ENCODE measurements around the gene ATP5ME. TPM values are rescaled to one million over a fixed set of nuclear protein-coding genes. Genes with fewer than 3 reads are reported as not detected.
"Not testable (repeated sequence)": the region's sequence is repeated elsewhere in the genome, so short reads cannot be mapped to it uniquely, and the experiment has no call there.

Gene ATP5ME
- total and polyA plus RNA-seq, 4 experiments from 2014 or later = 137 to 542 (median 285) TPM

DNA sequence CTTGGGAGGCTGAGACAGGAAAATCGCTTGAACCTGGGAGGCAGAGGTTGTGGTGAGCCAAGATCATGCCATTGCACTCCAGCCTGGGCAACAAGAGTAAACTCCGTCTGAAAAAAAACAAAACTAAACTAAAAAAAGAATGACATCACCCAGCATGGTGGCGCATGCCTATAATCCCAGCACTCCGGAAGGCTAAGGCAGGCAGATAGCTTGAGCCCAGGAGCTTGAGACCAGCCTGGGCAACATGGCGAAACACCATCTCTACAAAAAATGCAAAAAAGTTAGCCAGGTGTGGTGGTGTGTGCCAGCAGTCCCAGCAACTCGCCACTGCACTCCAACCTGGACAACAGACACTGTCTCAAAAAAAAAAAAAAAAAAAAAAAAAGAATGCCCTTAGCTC is 31.7 kb downstream of the ATP5ME start:
- peaks cover 14 to 24% of the 10 kb centered on the region in 2 donors for H3K27me3 Mint-ChIP-seq
- POLR2A ChIA-PET (ENCODE audit: partially characterized antibody); H3K4me3 Mint-ChIP-seq; H3K27ac Mint-ChIP-seq; H3K9me3 ChIP-seq (ENCODE audit: control insufficient read depth in 1 of 2, low read length in 2 of 2); H3K36me3 Mint-ChIP-seq; DNase-seq; H3K27me3 ChIP-seq (ENCODE audit: insufficient read depth, low read length); H3K36me3 ChIP-seq (ENCODE audit: insufficient read depth, low read length); intact Hi-C loops (cut with micrococcal nuclease); H3K4me3 ChIP-seq (ENCODE audit: low read length in 2 of 2); CTCF ChIA-PET (ENCODE audit: partially characterized antibody); H3K4me1 ChIP-seq (ENCODE audit: insufficient read depth, low read length); H3K4me1 Mint-ChIP-seq; H3K27ac ChIP-seq (ENCODE audit: low read depth, low read length): not testable (repeated sequence)
- H3K9me3 Mint-ChIP-seq = peaks cover 0 to 16% (median 6%) of the 10 kb centered on the region in 8 donors

DNA sequence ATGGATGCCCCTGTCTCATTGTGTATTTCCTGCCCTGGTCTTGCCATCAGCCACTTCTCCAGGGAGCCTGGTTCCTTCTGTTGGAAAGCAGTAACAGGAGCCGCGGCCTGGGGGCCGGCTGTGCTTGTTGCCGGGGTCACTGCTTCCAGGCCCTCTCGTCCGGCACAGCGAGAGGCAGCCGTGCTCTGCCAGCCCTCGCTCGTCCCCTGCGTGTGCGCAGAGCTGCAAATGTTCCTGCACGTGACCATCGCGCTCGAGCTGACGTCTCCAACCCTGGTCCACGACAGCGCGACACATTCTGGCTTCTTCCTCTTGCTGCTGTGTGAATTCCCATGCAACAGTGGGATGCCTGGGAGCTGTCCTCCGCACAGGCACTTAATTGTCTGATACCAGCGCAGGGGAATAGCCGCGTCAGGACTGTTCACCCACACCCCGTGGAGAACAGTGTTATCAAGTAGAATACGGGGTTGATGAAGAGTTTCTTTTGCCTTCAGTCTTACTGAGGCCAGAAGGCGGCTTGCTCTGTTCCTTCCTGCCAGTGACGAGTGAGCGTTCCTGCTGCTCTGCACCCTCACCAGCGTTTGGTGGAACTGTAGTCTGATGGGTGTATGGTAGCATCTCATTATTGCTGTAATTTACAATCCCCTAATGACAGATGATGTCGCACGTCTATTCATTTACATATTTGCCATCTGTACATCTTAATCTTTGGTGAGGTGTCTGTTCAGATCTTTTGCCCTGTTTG is 36.4 kb downstream of the ATP5ME start:
- H3K4me3 ChIP-seq (ENCODE audit: low read length in 2 of 2) = no peak overlapping the region
- no peaks in the 10 kb centered on the region for H3K36me3 ChIP-seq (ENCODE audit: insufficient read depth, low read length)
- Mint-ChIP-seq H3K27ac (no peak overlapping the region), H3K4me1 (no peaks in the 10 kb centered on the region), H3K36me3 (no peaks in the 10 kb centered on the region), H3K27me3 (peaks cover 5 to 8% of the 10 kb centered on the region in 2 donors), H3K9me3 (peaks cover 0 to 6% (median 3%) of the 10 kb centered on the region in 8 donors), H3K4me3 (no peak overlapping the region)
- H3K9me3 ChIP-seq (ENCODE audit: control insufficient read depth in 1 of 2, low read length in 2 of 2) = no peaks in the 10 kb centered on the region
- no peaks in the 10 kb centered on the region for H3K4me1 ChIP-seq (ENCODE audit: insufficient read depth, low read length)
- ChIA-PET POLR2A (ENCODE audit: partially characterized antibody) (no interaction called here), CTCF (ENCODE audit: partially characterized antibody) (interaction anchor here (0.6 kb wide), 1 partner anchor 338 kb away, joined by 5 read pairs; no protein-coding TSS in a partner anchor)
- H3K27ac ChIP-seq (ENCODE audit: low read depth, low read length) = no peak overlapping the region
- no peak for DNase-seq
- H3K27me3 ChIP-seq (ENCODE audit: insufficient read depth, low read length) = no peaks in the 10 kb centered on the region
- intact Hi-C loops (cut with micrococcal nuclease) = no loop called here

DNA sequence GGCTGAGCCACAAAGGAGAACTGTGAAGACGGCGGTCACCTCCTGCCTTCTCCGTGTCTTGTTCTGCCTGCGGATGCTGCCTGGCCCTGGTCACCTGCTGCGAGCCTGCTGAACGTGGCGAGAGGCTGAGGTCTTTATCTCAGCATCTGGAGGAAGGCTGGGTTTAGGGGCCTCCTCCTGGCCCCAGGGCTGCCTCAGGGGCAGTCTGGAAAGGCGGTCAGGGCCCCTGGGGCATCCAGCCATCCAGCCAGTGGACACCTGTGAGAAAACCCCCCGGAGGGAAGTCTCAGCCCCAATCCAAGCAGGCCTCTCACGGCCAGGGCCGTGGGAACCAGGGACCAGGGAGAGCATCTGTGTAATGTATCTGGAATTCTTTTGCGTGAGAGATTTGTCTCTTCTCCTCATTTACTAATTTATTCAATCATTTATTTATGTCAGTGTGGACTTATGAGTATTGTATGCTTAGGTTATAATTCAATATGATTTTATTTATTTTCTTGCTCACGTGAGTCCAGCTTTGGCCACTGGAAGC is 37.4 kb downstream of the ATP5ME start:
- ChIA-PET CTCF (ENCODE audit: partially characterized antibody) (interaction anchor here (0.6 kb wide), 1 partner anchor 337 kb away, joined by 5 read pairs; no protein-coding TSS in a partner anchor), POLR2A (ENCODE audit: partially characterized antibody) (no interaction called here)
- Mint-ChIP-seq H3K4me3 (no peak overlapping the region), H3K36me3 (no peaks in the 10 kb centered on the region), H3K4me1 (no peaks in the 10 kb centered on the region), H3K27ac (no peak overlapping the region), H3K27me3 (peaks cover 5 to 8% of the 10 kb centered on the region in 2 donors), H3K9me3 (peaks cover 0 to 7% (median 2%) of the 10 kb centered on the region in 8 donors)
- intact Hi-C loops (cut with micrococcal nuclease) = no loop called here
- no peak for DNase-seq
- H3K9me3 ChIP-seq (ENCODE audit: control insufficient read depth in 1 of 2, low read length in 2 of 2) = peaks cover 0 to 3% of the 10 kb centered on the region in 2 donors
- no peak overlapping the region for H3K27ac ChIP-seq (ENCODE audit: low read depth, low read length)
- H3K27me3 ChIP-seq (ENCODE audit: insufficient read depth, low read length) = no peaks in the 10 kb centered on the region
- H3K4me3 ChIP-seq (ENCODE audit: low read length in 2 of 2) = no peak overlapping the region
- H3K4me1 ChIP-seq (ENCODE audit: insufficient read depth, low read length) = no peaks in the 10 kb centered on the region
- H3K36me3 ChIP-seq (ENCODE audit: insufficient read depth, low read length) = no peaks in the 10 kb centered on the region

- peaks cover 0 to 8% (median 0%) of the 10 kb centered on the region in 8 donors for H3K9me3 Mint-ChIP-seq
- Histone ChIP-seq H3K27me3 (ENCODE audit: insufficient read depth, low read length) (no peaks in the 10 kb centered on the region), H3K4me1 (ENCODE audit: insufficient read depth, low read length) (no peaks in the 10 kb centered on the region), H3K36me3 (ENCODE audit: insufficient read depth, low read length) (no peaks in the 10 kb centered on the region), H3K4me3 (ENCODE audit: low read length in 2 of 2) (no peak overlapping the region), H3K27ac (ENCODE audit: low read depth, low read length) (no peak overlapping the region), H3K9me3 (ENCODE audit: control insufficient read depth in 1 of 2, low read length in 2 of 2) (peaks cover 0 to 3% of the 10 kb centered on the region in 2 donors)
- no peak for DNase-seq
- no peak overlapping the region for H3K4me3 Mint-ChIP-seq
- H3K4me1 Mint-ChIP-seq = no peaks in the 10 kb centered on the region
- POLR2A ChIA-PET (ENCODE audit: partially characterized antibody) = no interaction called here
- H3K36me3 Mint-ChIP-seq = no peaks in the 10 kb centered on the region
- no peak overlapping the region for H3K27ac Mint-ChIP-seq
- H3K27me3 Mint-ChIP-seq = peaks cover 4 to 6% of the 10 kb centered on the region in 2 donors
- CTCF ChIA-PET (ENCODE audit: partially characterized antibody) = no interaction called here
- intact Hi-C loops (cut with micrococcal nuclease) = no loop called here
Observed at GRCh38 chr4:635851-636627, 38.0 kb downstream of the ATP5ME start.

GRCh38 chr4:635066-635835 is 38.8 kb downstream of the ATP5ME start:
- H3K36me3 ChIP-seq (ENCODE audit: insufficient read depth, low read length); H3K4me3 Mint-ChIP-seq; H3K9me3 ChIP-seq (ENCODE audit: control insufficient read depth in 1 of 2, low read length in 2 of 2); H3K27me3 Mint-ChIP-seq; H3K27ac Mint-ChIP-seq; CTCF ChIA-PET (ENCODE audit: partially characterized antibody); H3K4me1 Mint-ChIP-seq; H3K36me3 Mint-ChIP-seq; DNase-seq; H3K4me1 ChIP-seq (ENCODE audit: insufficient read depth, low read length); H3K4me3 ChIP-seq (ENCODE audit: low read length in 2 of 2); intact Hi-C loops (cut with micrococcal nuclease); H3K27me3 ChIP-seq (ENCODE audit: insufficient read depth, low read length); H3K27ac ChIP-seq (ENCODE audit: low read depth, low read length); POLR2A ChIA-PET (ENCODE audit: partially characterized antibody): not testable (repeated sequence)
- peaks cover 0 to 11% (median 0%) of the 10 kb centered on the region in 8 donors for H3K9me3 Mint-ChIP-seq

GRCh38 chr4:634599-634985 is 39.5 kb downstream of the ATP5ME start:
- no peak overlapping the region for H3K27ac ChIP-seq (ENCODE audit: low read depth, low read length)
- no peaks in the 10 kb centered on the region for H3K36me3 Mint-ChIP-seq
- POLR2A ChIA-PET (ENCODE audit: partially characterized antibody) = no interaction called here
- no peak overlapping the region for H3K4me3 Mint-ChIP-seq
- no peaks in the 10 kb centered on the region for H3K4me1 Mint-ChIP-seq
- H3K27ac Mint-ChIP-seq = no peak overlapping the region
- no peaks in the 10 kb centered on the region for H3K27me3 ChIP-seq (ENCODE audit: insufficient read depth, low read length)
- no peaks in the 10 kb centered on the region for H3K36me3 ChIP-seq (ENCODE audit: insufficient read depth, low read length)
- H3K9me3 Mint-ChIP-seq = peaks cover 0 to 11% (median 0%) of the 10 kb centered on the region in 8 donors
- intact Hi-C loops (cut with micrococcal nuclease) = no loop called here
- peaks cover 0 to 3% of the 10 kb centered on the region in 2 donors for H3K9me3 ChIP-seq (ENCODE audit: control insufficient read depth in 1 of 2, low read length in 2 of 2)
- no peak overlapping the region for H3K4me3 ChIP-seq (ENCODE audit: low read length in 2 of 2)
- H3K27me3 Mint-ChIP-seq = peaks cover 0 to 2% of the 10 kb centered on the region in 2 donors
- no peaks in the 10 kb centered on the region for H3K4me1 ChIP-seq (ENCODE audit: insufficient read depth, low read length)
- CTCF ChIA-PET (ENCODE audit: partially characterized antibody) = no interaction called here
- no peak for DNase-seq

Data from CD4-positive, alpha-beta memory T cell (primary cell).